Peyer's patch (tissue), 4 donors: ENCODE results near the gene RAPH1.

ENCODE experiments used
- POLR2A ChIP-seq, 2 donors: fragments of 450-650 bp; IDR thresholded peaks; one replicate each; pipeline ENCODE4 v1.5.1; 2017; ENCODE audit warnings: antibody characterized with exemption in 2 of 2, mild to moderate bottlenecking in 2 of 2, moderate library complexity in 2 of 2
- TF ChIP-seq, protein P1 (sequence below), 6 experiments: fragments of 450-650 bp in 4 of 6; fragments of 200-600 bp in 2 of 6; sonication (generic) in 1 of 6; IDR thresholded peaks; one replicate each; pipeline ENCODE4 v1.5.1; 2017 to 2019; ENCODE audit warnings: antibody characterized with exemption in 6 of 6, mild to moderate bottlenecking in 3 of 6, moderate library complexity in 1 of 6

- TF ChIP-seq, protein P1, sequence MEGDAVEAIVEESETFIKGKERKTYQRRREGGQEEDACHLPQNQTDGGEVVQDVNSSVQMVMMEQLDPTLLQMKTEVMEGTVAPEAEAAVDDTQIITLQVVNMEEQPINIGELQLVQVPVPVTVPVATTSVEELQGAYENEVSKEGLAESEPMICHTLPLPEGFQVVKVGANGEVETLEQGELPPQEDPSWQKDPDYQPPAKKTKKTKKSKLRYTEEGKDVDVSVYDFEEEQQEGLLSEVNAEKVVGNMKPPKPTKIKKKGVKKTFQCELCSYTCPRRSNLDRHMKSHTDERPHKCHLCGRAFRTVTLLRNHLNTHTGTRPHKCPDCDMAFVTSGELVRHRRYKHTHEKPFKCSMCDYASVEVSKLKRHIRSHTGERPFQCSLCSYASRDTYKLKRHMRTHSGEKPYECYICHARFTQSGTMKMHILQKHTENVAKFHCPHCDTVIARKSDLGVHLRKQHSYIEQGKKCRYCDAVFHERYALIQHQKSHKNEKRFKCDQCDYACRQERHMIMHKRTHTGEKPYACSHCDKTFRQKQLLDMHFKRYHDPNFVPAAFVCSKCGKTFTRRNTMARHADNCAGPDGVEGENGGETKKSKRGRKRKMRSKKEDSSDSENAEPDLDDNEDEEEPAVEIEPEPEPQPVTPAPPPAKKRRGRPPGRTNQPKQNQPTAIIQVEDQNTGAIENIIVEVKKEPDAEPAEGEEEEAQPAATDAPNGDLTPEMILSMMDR (IDR thresholded peaks at IDR 0.05) = no peak
- no peak for TF ChIP-seq POLR2A (IDR thresholded peaks at IDR 0.05)
Measured at GRCh38 chr2:203582468-203582867, 47.4 kb upstream of the RAPH1 start.
